GM20000 (cell line): ENCODE measurements around the gene BPI.

Experiments used
- DNase-seq: peaks from one replicate; pipeline ENCODE4 v3.0.0; 2012; ENCODE audit warnings: low spot score
- CTCF ChIP-seq: IDR thresholded peaks from 2 replicates; pipeline ENCODE4 v1.5.1; 2012; ENCODE audit warnings: mild to moderate bottlenecking, control low read depth; ENCODE audit errors: extremely low read depth, missing control alignments

BPI gene

GRCh38 chr20:38325167-38325566 is 21.2 kb downstream of the BPI start:
- DNase-seq = no peak
- TF ChIP-seq CTCF = no peak

- no peak for DNase-seq
- no peak for TF ChIP-seq CTCF
Observed at GRCh38 chr20:38325905-38326304, 21.9 kb downstream of the BPI start.

- no peak for TF ChIP-seq CTCF
- DNase-seq = no peak
Observed at GRCh38 chr20:38326309-38326708, 22.4 kb downstream of the BPI start.

- TF ChIP-seq CTCF = no peak
- DNase-seq = no peak
Observed at GRCh38 chr20:38330638-38331037, 26.7 kb downstream of the BPI start.

GRCh38 chr20:38331245-38331644 is 27.3 kb downstream of the BPI start:
- TF ChIP-seq CTCF = no peak

GRCh38 chr20:38331814-38332213 is 27.9 kb downstream of the BPI start:
- DNase-seq = no peak
- no peak for TF ChIP-seq CTCF

More at GRCh38 chr20:38331245-38331644, 27.3 kb downstream of the BPI start:
- DNase-seq = no peak

GRCh38 chr20:38334016-38334415 is 30.1 kb downstream of the BPI start:
- no peak for TF ChIP-seq CTCF
- DNase-seq = no peak

- no peak for TF ChIP-seq CTCF
- no peak for DNase-seq
Observed at GRCh38 chr20:38336726-38337125, 32.8 kb downstream of the BPI start.
